Astrocyte of the spinal cord (primary cell): ENCODE results near the gene AUTS2.
"Not testable (repeated sequence)": the region's sequence is repeated elsewhere in the genome, so short reads cannot be mapped to it uniquely, and the experiment has no call there.

ENCODE experiments used
- DNase-seq: peaks from one replicate; pipeline ENCODE4 v3.0.0; 2011; ENCODE audit warnings: low read depth, low spot score
- H3K4me3 ChIP-seq: 2 replicates; pipeline ENCODE4 v1.5.1; 2011; ENCODE audit warnings: low read depth, mild to moderate bottlenecking, low read length, moderate library complexity
- in situ Hi-C: cut with HindIII; loops from 2 replicates; pipeline ENCODE4 v1.10.0; 2017; ENCODE audit warnings: low sequenced_read_pairs
- TF ChIP-seq, protein P1 (sequence below): IDR thresholded peaks from 2 replicates; pipeline ENCODE4 v1.5.1; 2012; ENCODE audit warnings: low read depth, mild to moderate bottlenecking, low read length, inconsistent platforms

AUTS2 gene

GRCh38 chr7:70268179-70268578, 669.9 kb downstream of the AUTS2 start:
- TF ChIP-seq, protein P1, sequence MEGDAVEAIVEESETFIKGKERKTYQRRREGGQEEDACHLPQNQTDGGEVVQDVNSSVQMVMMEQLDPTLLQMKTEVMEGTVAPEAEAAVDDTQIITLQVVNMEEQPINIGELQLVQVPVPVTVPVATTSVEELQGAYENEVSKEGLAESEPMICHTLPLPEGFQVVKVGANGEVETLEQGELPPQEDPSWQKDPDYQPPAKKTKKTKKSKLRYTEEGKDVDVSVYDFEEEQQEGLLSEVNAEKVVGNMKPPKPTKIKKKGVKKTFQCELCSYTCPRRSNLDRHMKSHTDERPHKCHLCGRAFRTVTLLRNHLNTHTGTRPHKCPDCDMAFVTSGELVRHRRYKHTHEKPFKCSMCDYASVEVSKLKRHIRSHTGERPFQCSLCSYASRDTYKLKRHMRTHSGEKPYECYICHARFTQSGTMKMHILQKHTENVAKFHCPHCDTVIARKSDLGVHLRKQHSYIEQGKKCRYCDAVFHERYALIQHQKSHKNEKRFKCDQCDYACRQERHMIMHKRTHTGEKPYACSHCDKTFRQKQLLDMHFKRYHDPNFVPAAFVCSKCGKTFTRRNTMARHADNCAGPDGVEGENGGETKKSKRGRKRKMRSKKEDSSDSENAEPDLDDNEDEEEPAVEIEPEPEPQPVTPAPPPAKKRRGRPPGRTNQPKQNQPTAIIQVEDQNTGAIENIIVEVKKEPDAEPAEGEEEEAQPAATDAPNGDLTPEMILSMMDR = no peak
- H3K4me3 ChIP-seq = no peak overlapping the region
- in situ Hi-C loops = no loop called here
- no peak for DNase-seq

DNA sequence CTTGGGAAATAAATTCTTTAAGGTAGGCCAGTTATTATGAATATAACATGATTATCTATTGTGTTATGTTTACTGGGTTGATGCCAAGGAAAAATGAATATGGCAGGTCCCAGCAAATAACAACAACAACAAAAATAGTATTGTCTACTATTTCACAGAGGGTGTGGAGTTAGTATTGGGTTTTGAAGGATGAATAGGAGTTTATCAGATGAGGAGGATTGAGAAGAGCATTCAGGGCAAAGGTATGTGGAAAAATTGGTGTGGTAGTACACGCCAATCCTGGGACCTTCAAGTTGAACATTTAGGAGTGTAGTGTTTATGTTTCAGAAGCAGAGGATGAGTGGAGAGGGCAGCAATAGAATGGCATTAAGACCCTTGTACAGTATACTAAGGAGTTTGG, 671.9 kb downstream of the AUTS2 start:
- DNase-seq = no peak
- no peak overlapping the region for H3K4me3 ChIP-seq
- TF ChIP-seq, protein P1 = no peak
- in situ Hi-C loops = no loop called here

GRCh38 chr7:70271617-70272081, 673.4 kb downstream of the AUTS2 start:
- TF ChIP-seq, protein P1 = no peak
- DNase-seq = no peak
- H3K4me3 ChIP-seq = no peak overlapping the region
- in situ Hi-C loops = no loop called here

- H3K4me3 ChIP-seq, DNase-seq, in situ Hi-C loops: not testable (repeated sequence)
Measured at GRCh38 chr7:70275570-70275969, 677.3 kb downstream of the AUTS2 start.

DNA sequence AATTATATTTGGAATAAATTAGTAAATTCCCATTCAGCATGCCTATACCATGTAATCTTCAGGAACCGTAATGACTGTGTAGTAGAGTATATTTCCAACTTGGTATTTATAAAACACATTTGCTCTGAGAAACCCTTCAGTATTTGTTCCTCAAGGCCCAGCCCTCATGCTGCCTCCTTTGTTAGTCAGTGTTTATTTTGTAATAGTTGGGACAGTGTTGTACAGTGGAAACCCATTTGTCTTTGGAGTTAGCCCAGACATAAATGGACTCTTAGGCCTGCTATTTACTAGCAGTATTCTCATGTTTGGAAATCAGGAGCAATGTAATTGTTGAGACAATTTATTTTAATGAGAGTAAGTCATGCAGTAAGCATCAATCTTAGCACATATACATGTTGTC, 686.9 kb downstream of the AUTS2 start:
- no peak overlapping the region for H3K4me3 ChIP-seq
- peak; percentile 27 for DNase-seq
- in situ Hi-C loops = no loop called here
- TF ChIP-seq, protein P1 = no peak

DNA sequence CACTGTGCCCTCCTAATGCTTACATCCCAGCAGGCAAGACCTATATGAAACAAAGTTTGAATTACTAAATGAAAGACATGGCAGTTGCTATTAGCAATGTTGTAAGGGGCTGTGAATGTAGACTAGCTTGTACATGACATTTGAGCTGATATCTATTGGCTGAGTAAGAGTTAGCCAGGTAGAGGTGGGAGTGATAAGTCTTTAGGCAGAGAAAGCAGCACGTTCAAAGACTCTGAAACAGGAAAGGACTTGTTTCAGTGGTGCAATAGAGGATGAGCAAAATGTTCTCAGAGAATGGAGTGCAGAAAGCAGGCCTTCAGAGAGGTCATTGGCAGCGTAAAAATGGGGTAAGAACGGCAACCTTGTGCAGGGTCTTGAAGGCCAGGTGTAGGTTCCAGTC, 687.6 kb downstream of the AUTS2 start:
- in situ Hi-C loops = no loop called here
- H3K4me3 ChIP-seq = no peak overlapping the region
- no peak for DNase-seq
- TF ChIP-seq, protein P1 = no peak

GRCh38 chr7:70288781-70289456, 690.6 kb downstream of the AUTS2 start:
- H3K4me3 ChIP-seq = no peak overlapping the region
- TF ChIP-seq, protein P1 = no peak
- in situ Hi-C loops = no loop called here
- DNase-seq = peak; percentile 25
